Measurements from ENCODE around the gene ZNF816. TPM values are rescaled to one million over a fixed set of nuclear protein-coding genes. Genes with fewer than 3 reads are reported as not detected.
A peak's percentile ranks its signal among the peaks of the same experiment; 100 is the strongest.
"Not testable (repeated sequence)": the region's sequence is repeated elsewhere in the genome, so short reads cannot be mapped to it uniquely, and the experiment has no call there.

The ZNF816 gene
- total RNA-seq, 1 experiment from 2014 or later: 6.3 TPM

GRCh38 chr19:52959613-52960295 lies 2.9 kb downstream of the ZNF816 start:
- DNase-seq (ENCODE audit: low read depth): no peak

GRCh38 chr19:52957591-52957990 lies 5.1 kb downstream of the ZNF816 start:
- no peak for DNase-seq (ENCODE audit: low read depth)

- no peak for DNase-seq (ENCODE audit: low read depth)
Observed at GRCh38 chr19:52956917-52957316, 5.8 kb downstream of the ZNF816 start.

GRCh38 chr19:52949422-52949821 lies 13.3 kb downstream of the ZNF816 start:
- DNase-seq (ENCODE audit: low read depth): no peak

DNA sequence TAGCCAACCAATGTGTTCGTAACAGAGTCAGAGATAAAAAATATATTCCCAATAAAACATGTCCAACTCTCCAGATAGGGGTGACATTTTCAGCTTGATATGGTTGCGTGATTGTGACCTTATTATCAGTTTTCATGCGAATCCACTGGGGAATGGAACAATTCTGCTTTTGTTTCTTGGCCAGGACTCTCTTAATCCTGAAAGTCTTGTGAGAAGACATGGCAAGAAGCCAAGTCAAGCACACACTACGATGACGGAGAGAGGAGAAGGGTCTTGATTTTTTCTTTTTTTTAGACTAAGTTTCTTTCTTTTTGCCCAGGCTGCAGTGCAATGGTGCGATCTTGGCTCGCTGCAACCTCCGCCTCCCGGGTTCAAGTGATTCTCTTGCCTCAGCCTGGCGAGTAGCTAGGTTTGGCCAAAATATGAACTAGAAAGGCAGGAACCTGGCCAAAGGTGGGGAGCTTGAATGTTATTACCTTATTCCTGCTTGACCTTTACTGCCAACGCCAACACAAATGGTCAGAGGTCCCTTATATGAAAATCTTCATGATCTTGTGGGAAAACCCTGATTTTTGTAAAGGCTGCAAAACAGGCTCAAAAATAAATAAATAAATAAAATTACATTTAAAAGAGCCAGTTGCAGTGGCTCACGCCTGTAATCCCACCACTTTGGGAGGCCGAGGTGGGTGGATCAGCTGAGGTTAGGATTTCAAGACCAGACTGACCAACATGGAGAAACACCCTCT lies 14.5 kb downstream of the ZNF816 start:
- no peak for DNase-seq (ENCODE audit: low read depth)

- DNase-seq (ENCODE audit: low read depth): no peak
Observed at GRCh38 chr19:52946322-52947310, 16.1 kb downstream of the ZNF816 start.

GRCh38 chr19:52945652-52946321 lies 16.9 kb downstream of the ZNF816 start:
- no peak for DNase-seq (ENCODE audit: low read depth)

DNA sequence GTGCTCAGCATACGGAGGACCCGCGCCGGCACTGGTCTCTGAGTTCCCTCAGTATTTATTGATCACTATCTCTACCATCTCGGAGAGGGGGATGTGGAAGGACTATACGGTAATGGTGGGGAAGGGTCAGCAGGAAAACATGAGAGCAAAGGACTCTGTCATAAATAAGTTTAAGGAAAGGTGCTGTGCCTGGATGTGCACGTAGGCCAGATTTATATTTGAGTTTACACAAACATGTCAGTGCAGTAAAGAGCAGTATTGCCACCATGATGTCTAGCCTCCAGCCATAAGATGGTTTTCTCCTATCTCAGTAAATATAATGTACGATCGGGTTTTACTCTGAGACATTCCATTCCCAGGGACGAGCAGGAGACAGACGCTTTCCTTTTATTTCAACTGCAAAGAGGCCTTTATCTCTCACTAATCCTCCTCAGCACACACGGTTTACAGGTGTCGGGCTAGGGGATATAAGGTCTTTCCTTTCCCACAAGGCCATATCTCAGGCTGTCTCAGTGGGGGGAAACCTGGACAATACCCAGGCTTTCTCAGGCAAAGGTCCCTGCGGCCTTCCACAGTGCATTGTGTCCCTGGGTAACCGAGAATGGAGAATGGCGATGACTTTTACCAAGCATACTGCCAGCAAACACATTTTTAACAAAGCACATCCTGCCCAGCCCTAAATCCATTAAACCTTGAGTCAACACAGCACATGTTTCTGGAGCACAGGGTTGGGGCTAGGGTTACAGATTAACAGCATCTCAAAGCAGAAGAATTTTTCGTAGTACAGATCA lies 17.8 kb downstream of the ZNF816 start:
- DNase-seq (ENCODE audit: low read depth): peak; percentile 55

DNA sequence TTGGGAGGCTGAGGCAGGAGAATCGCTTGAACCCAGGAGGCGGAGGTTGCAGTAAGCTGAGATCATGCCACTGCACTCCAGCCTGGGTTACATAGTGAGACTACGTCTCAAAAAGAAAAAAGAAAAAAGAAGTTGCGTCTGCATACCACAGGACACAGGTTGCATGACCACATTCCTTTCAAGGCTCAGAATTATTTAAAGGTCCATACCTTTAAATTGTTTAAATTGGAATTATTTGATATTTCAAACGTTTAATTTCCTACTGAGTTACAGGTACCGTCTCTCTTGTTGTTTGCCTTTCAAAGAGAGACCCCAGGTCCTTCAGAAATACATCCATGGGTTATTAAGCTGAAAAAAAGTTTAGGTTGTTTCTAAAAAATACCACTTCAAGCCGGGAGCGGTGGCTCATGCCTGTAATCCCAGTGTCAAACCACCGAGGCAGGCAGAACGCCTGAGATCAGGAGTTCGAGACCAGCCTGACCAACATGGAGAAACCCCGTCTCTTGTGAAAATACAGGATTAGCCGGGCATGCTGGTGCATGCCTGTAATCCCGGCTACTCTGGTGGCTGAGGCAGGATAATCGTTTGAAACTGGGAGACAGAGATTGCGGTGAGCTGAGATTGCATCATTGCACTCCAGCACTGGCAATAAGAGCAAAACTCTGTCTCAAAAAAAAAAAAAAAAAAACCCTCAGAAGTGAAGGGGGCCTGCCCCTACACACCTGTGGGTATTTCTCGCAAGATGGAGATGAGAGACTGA lies 18.6 kb downstream of the ZNF816 start:
- DNase-seq (ENCODE audit: low read depth): no peak

DNA sequence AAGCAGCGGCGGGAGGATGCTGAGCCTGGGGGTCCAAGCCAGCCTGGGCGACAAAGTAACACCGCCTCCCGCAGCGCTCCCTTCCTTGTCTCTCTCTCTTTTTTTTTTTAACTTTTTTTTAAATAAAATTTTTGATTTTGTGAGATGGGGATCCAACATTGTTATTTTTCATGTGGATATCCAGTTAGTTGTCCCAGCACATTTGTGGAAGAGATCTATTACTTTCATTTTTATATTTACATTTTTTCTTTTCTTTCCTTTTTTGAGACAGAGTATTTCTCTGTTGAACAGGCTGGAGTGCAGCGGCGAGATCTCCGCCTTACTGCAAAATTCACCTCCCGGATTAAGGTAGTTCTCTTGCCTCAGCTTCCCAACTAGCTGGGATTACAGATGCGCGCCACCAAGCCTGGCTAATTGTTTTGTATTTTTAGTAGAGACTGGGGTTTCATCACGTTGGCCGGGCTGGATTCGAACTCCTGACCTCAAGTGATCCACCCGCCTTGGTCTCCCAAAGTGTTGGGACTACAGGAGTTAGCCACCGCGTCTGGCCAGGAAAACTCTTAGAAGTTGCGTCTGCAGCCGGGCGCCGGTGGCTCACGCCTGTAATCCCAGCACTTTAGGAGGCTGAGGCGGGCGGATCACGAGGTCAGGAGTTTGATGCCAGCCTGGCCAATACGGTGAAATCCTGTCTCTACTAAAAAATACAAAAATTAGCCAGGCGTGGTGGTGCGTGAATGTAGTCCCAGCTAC lies 19.4 kb downstream of the ZNF816 start:
- no peak for DNase-seq (ENCODE audit: low read depth)

DNA sequence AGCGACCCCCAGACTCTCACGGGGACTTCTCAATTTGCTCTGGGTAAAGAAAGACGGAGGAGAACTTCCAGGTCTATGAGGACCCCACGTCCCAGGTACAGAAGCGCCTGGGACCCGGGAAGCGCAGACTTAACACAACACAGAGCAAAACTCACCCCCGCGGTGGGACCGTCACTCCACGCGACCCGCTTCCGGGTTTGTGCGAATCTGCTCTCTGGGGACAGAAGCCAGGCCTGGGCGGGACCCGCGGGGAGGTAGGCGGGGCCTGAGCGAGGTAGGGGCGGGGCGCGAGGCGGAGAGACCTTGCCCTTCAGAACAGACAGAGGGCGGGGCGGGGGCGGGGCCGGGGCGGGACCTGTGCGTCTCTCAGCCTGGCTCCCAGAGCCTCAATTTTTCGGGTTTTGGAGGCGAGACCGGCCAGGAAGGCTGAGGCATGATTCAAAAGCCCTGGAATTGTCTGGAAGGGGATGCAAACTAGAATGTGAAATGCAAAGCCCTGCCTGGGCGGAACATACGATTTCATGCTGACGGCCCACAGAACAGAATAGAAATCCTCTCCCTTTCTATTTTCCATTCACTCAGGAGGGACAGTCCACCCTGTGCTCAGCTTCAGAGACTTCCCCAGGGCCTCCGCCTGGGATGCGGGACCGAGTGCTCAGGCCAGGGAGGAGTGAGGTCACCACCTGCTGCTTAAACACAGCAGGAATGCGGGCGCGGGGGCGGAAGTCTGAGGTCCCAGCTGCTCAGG lies 20.1 kb downstream of the ZNF816 start:
- DNase-seq (ENCODE audit: low read depth): peak; percentile 94

DNA sequence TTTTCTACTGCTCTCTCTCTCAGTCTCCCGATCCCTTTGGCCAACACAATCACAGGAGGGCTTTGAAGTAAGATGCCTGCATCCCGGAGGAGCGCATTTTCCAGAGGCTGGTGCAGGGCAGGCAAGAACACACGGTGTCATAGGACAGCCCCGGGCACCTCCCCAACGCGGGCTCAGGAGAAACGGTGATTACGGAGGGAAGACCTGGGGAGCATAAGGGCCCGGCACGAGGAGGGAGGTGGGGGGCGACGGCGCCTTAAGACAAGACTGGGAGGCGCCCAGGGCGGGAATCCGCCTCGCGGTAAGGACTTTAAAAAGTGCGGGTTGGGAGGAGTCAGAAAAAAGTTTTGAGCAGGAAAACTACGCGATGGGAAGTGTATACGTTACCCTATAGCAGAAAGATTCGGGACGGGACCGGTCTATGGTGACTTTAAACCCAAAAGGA lies 20.7 kb downstream of the ZNF816 start:
- peak; percentile 49 for DNase-seq (ENCODE audit: low read depth)

DNA sequence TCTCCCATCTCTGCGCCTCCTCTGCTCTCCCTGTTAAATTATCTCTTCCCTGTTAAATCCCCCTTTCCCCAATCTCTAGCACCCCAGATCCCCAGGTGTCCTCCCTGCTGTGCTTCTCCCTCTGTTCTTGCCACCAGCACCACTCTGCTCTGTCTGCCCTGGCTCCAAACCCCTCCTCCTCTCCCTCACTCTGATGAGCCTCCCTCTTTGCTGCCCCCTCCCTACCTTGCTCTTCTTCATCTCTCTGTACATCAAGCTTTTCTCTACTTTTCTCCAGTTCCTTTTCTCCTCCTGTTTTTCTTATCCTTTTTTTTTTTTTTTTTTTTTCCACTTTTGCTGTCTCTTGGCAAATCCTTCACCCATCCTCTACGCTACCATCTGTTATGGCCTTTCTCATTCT lies 21.2 kb downstream of the ZNF816 start:
- DNase-seq (ENCODE audit: low read depth): not testable (repeated sequence)

GRCh38 chr19:52940905-52941304 lies 21.8 kb downstream of the ZNF816 start:
- not testable (repeated sequence) for DNase-seq (ENCODE audit: low read depth)

DNA sequence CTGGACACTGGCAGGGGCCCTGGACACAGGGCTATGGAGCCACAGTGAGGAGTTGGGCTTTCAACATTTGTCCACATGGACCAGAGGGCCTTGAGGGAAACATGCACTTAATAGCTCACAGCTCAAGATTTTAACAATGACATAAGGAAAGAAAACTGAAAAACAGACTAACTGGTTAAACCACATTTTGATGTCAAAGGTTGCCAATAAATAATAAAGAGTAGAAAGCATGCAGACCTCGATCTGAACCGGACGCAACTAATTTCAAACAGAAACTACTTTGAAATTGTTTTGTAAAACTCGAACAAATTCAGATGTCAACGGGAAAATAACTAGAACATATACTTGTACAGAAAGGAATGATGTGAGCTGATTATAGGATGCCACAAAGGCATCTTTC lies 23.9 kb downstream of the ZNF816 start:
- no peak for DNase-seq (ENCODE audit: low read depth)

DNA sequence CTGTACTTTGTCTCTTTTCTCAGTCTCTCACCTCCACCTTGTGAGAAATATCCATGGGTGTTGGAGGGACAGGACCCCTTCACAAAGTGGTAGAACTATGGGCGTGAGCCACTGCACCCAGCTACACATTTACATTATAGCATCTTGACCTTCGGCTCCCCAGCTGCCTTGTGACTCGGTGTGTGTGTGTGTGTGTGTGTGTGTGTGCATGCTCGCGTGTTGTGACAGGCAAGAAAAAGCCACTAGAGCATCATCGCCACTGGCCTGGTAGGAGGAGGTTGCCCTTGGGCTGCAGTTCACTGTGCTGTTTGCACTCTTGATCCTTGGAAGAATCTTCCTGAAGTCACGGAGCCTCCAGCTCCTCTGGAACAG lies 25.7 kb downstream of the ZNF816 start:
- DNase-seq (ENCODE audit: low read depth): no peak

- DNase-seq (ENCODE audit: low read depth): peak; percentile 44
Observed at GRCh38 chr19:52936151-52936953, 26.3 kb downstream of the ZNF816 start.

DNA sequence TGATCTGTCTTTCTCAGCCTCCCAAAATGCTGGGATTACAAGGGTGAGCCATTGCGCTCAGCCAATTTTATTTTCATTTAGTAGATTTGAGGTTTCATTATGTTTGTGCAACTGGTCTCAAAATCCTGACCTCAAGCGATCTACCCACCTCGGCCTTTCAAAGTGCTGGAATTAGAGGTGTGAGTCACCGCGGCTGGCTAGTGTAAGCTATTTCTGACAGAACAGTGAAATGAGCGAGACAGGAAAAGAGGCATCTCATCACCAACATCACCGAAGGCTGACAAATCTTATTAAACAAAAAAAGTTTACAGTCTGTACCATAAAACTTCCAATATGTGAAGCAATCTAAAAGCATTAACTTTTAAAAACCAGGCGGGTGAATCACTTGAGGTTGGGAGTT lies 27.2 kb downstream of the ZNF816 start:
- DNase-seq (ENCODE audit: low read depth): peak; percentile 90
